MM.1S (cell line): ENCODE data around the gene SWAP70.

Experiments
- DNase-seq: peaks from one replicate; pipeline ENCODE4 v3.0.0-alpha.2; 2015
- H2AFZ ChIP-seq: fragments of 300-600 bp; sonication (generic); 2 replicates; pipeline ENCODE4 v1.6.0; 2016; ENCODE audit warnings: antibody characterized with exemption, low read length
- H3F3A ChIP-seq: fragments of 300-600 bp; sonication (generic); 2 replicates; pipeline ENCODE4 v1.6.1; 2016; ENCODE audit warnings: mild to moderate bottlenecking, antibody characterized with exemption, low read length, moderate library complexity, mixed read lengths; ENCODE audit not compliant: insufficient read depth
- H3K27ac ChIP-seq: fragments of 300-600 bp; sonication (generic); 2 replicates; pipeline ENCODE4 v1.5.1; 2016; ENCODE audit warnings: mild to moderate bottlenecking, low read length
- H3K27me3 ChIP-seq: fragments of 300-600 bp; sonication (generic); replicated peaks from 2 replicates; pipeline ENCODE4 v1.6.0; 2016; ENCODE audit warnings: low read length; ENCODE audit not compliant: insufficient read depth
- H3K36me3 ChIP-seq: fragments of 300-600 bp; sonication (generic); replicated peaks from 2 replicates; pipeline ENCODE4 v1.6.1; 2016; ENCODE audit warnings: mild to moderate bottlenecking, low read length, mixed read lengths; ENCODE audit not compliant: insufficient read depth
- H3K4me1 ChIP-seq: fragments of 300-600 bp; sonication (generic); 2 replicates; pipeline ENCODE4 v1.6.1; 2016; ENCODE audit warnings: low read length, mixed read lengths
- H3K4me2 ChIP-seq: fragments of 300-600 bp; sonication (generic); 2 replicates; pipeline ENCODE4 v1.6.0; 2016; ENCODE audit warnings: low read depth, low read length
- H3K4me3 ChIP-seq: fragments of 300-600 bp; sonication (generic); 2 replicates; pipeline ENCODE4 v1.5.1; 2016; ENCODE audit warnings: low read length, mixed read lengths
- H3K79me2 ChIP-seq: fragments of 300-600 bp; sonication (generic); 2 replicates; pipeline ENCODE4 v1.6.1; 2016; ENCODE audit warnings: mixed run types, low read length, mixed read lengths
- H3K9ac ChIP-seq: fragments of 300-600 bp; sonication (generic); 2 replicates; pipeline ENCODE4 v1.6.1; 2016; ENCODE audit warnings: low read length, mixed read lengths
- H3K9me2 ChIP-seq: fragments of 300-600 bp; sonication (generic); replicated peaks from 2 replicates; pipeline ENCODE4 v1.6.1; 2016; ENCODE audit warnings: mild to moderate bottlenecking, low read length, mixed read lengths; ENCODE audit not compliant: insufficient read depth
- H3K9me3 ChIP-seq: fragments of 300-600 bp; sonication (generic); replicated peaks from 2 replicates; pipeline ENCODE4 v1.6.1; 2016; ENCODE audit warnings: mild to moderate bottlenecking, low read length, mixed read lengths; ENCODE audit not compliant: insufficient read depth
- H4K20me1 ChIP-seq: fragments of 300-600 bp; sonication (generic); 2 replicates; pipeline ENCODE4 v1.6.1; 2016; ENCODE audit warnings: mild to moderate bottlenecking, low read length, moderate library complexity, mixed read lengths; ENCODE audit not compliant: insufficient read depth
- EZH2 ChIP-seq: fragments of 300-600 bp; sonication (generic); optimal IDR thresholded peaks from 2 replicates; pipeline ENCODE3; 2017; ENCODE audit warnings: low read depth, mild to moderate bottlenecking, antibody characterized with exemption, low read length, mixed read lengths
- EZH2phosphoT487 ChIP-seq: fragments of 300-600 bp; sonication (generic); IDR thresholded peaks from 2 replicates; pipeline ENCODE4 v1.6.1; 2018; ENCODE audit warnings: antibody characterized with exemption, low read length
- TF ChIP-seq, protein P1 (sequence below): fragments of 300-600 bp; sonication (generic); IDR thresholded peaks from 2 replicates; pipeline ENCODE4 v1.5.1; 2016; ENCODE audit warnings: antibody characterized with exemption, low read length, mixed read lengths

Gene SWAP70

DNA sequence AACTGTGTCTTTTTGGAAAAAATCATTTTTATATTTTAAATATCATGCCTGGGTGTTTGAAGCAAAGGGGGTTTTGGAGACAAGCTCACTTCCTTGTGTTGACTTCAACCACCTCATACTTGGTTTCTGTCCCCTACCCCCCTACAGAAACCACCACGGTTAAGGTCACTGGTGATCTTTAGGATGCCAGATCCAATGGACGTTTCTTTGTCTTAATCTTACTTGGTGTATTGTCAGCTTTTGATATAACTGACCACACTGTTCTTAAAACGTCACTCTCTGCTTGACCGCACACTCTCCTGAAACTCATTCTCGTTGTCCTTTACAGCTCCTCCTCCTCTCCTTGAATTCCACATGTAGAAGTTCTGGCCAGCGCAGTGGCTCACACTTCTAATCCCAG is 34.8 kb upstream of the SWAP70 start:
- TF ChIP-seq, protein P1, sequence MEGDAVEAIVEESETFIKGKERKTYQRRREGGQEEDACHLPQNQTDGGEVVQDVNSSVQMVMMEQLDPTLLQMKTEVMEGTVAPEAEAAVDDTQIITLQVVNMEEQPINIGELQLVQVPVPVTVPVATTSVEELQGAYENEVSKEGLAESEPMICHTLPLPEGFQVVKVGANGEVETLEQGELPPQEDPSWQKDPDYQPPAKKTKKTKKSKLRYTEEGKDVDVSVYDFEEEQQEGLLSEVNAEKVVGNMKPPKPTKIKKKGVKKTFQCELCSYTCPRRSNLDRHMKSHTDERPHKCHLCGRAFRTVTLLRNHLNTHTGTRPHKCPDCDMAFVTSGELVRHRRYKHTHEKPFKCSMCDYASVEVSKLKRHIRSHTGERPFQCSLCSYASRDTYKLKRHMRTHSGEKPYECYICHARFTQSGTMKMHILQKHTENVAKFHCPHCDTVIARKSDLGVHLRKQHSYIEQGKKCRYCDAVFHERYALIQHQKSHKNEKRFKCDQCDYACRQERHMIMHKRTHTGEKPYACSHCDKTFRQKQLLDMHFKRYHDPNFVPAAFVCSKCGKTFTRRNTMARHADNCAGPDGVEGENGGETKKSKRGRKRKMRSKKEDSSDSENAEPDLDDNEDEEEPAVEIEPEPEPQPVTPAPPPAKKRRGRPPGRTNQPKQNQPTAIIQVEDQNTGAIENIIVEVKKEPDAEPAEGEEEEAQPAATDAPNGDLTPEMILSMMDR: no peak
- TF ChIP-seq EZH2phosphoT487 (no peak), EZH2 (no peak)
- H3K4me1 ChIP-seq: no peaks in the 10 kb centered on the region
- H3K4me3 ChIP-seq: no peak overlapping the region
- no peak for DNase-seq
- no peak overlapping the region for H2AFZ ChIP-seq
- no peak overlapping the region for H3K9ac ChIP-seq
- H3K27ac ChIP-seq: no peak overlapping the region
- H3K79me2 ChIP-seq: no peaks in the 10 kb centered on the region
- H4K20me1 ChIP-seq: no peaks in the 10 kb centered on the region
- no peaks in the 10 kb centered on the region for H3K9me3 ChIP-seq
- H3K27me3 ChIP-seq: no peaks in the 10 kb centered on the region
- no peaks in the 10 kb centered on the region for H3K9me2 ChIP-seq
- no peaks in the 10 kb centered on the region for H3F3A ChIP-seq
- no peak overlapping the region for H3K4me2 ChIP-seq
- H3K36me3 ChIP-seq: no peaks in the 10 kb centered on the region

DNA sequence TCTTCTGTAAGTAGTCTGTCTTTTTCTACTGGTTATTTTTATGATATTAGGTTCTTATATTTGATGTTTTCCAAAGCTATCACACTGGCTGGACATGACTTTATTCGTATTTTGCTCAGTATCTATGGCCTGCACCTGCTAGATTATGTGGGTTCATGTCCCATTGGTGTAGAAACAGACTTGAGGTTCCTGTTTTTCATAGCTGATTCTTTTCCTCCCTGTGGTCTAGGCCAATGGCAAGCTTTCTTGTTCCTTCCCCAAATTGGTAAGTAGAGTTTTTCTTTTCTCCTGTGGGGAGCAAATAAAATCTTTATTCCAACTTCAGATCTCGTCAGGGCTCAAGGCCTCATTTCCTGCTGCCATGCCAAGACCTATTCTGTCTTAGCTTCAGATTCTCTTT is 30.2 kb upstream of the SWAP70 start:
- no peak overlapping the region for H2AFZ ChIP-seq
- no peaks in the 10 kb centered on the region for H3K4me1 ChIP-seq
- H3K27ac ChIP-seq: no peak overlapping the region
- no peak overlapping the region for H3K4me3 ChIP-seq
- no peak for TF ChIP-seq EZH2
- TF ChIP-seq EZH2phosphoT487: no peak
- TF ChIP-seq, protein P1: no peak
- H3K9me3 ChIP-seq: no peaks in the 10 kb centered on the region
- no peak overlapping the region for H3K9ac ChIP-seq
- H3K36me3 ChIP-seq: no peaks in the 10 kb centered on the region
- no peaks in the 10 kb centered on the region for H3K9me2 ChIP-seq
- no peak for DNase-seq
- H3K27me3 ChIP-seq: no peaks in the 10 kb centered on the region
- H3K4me2 ChIP-seq: no peak overlapping the region
- H3K79me2 ChIP-seq: no peaks in the 10 kb centered on the region
- H4K20me1 ChIP-seq: no peaks in the 10 kb centered on the region
- H3F3A ChIP-seq: no peaks in the 10 kb centered on the region

DNA sequence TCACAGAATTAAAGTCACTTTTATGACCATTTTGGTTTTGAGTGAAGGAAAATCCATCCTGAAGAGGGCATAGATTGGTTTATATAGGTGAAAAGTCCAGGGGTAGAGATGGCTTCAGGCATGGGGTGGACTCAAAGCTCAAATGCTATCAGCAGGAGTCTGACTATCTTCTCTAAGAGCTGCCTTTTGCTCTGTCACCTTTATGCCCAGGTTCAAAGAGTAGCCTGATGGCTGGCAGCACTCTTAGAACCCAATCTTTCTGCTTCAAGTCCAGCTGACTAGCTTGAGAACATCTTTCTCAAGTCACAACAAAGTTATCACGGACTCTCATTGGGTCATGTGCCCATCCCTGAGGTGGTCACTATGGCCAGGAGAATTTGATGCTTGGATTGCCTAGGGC is 27.2 kb upstream of the SWAP70 start:
- DNase-seq: no peak
- H4K20me1 ChIP-seq: no peaks in the 10 kb centered on the region
- no peak overlapping the region for H3K27ac ChIP-seq
- no peaks in the 10 kb centered on the region for H3K36me3 ChIP-seq
- TF ChIP-seq, protein P1: no peak
- TF ChIP-seq EZH2: no peak
- no peak for TF ChIP-seq EZH2phosphoT487
- no peak overlapping the region for H2AFZ ChIP-seq
- no peaks in the 10 kb centered on the region for H3K27me3 ChIP-seq
- no peaks in the 10 kb centered on the region for H3F3A ChIP-seq
- no peaks in the 10 kb centered on the region for H3K9me2 ChIP-seq
- no peaks in the 10 kb centered on the region for H3K9me3 ChIP-seq
- H3K4me3 ChIP-seq: no peak overlapping the region
- no peaks in the 10 kb centered on the region for H3K4me1 ChIP-seq
- H3K79me2 ChIP-seq: no peaks in the 10 kb centered on the region
- H3K9ac ChIP-seq: no peak overlapping the region
- H3K4me2 ChIP-seq: no peak overlapping the region
